CD4-positive, alpha-beta T cell (primary cell): ENCODE measurements around the gene ACVR1. TPM values are rescaled to one million over a fixed set of nuclear protein-coding genes. Genes with fewer than 3 reads are reported as not detected.

Experiments
- ATAC-seq: fragments of 200-7000 bp; cut with Tn5 transposase; one replicate; pipeline ENCODE4 v1.10.0; 2022; ENCODE audit warnings: mild to moderate bottlenecking; ENCODE audit not compliant: poor library complexity
- CTCF ChIA-PET: fragments of 350-600 bp; sonication (Branson Sonifier 250); formaldehyde crosslinking; loops from one replicate; lab custom pipeline; 2021; ENCODE audit warnings: antibody characterized with exemption, inconsistent platforms; lab: Charles Lee
- POLR2A ChIA-PET: fragments of 350-600 bp; sonication (Branson Sonifier 250); formaldehyde crosslinking; loops from one replicate; lab custom pipeline; 2021; ENCODE audit warnings: antibody characterized with exemption, inconsistent platforms; lab: Charles Lee
- DNase-seq, 14 experiments: peaks; one replicate each; pipeline ENCODE4 v3.0.0-alpha.2; 2013 to 2020; ENCODE audit warnings: mixed read lengths in 2 of 14
- H3K27ac ChIP-seq, 2 donors: one replicate each; pipeline versions ENCODE4 v1.5.1 to v1.7.0; 2013; ENCODE audit warnings: low read length in 2 of 2, low read depth in 1 of 2, mild to moderate bottlenecking in 1 of 2
- H3K27me3 ChIP-seq, 2 experiments: 1 replicate in 1 of 2; 2 replicates in 1 of 2; pipeline versions ENCODE4 v1.6.1 to v1.7.0; 2013; ENCODE audit warnings: low read length in 2 of 2, control low read depth in 1 of 2, mild to moderate bottlenecking in 1 of 2, moderate library complexity in 1 of 2; ENCODE audit not compliant: insufficient read depth in 2 of 2, control insufficient read depth in 1 of 2
- H3K36me3 ChIP-seq: one replicate; pipeline ENCODE4 v1.6.1; 2013; ENCODE audit warnings: low read length, control low read depth; ENCODE audit not compliant: insufficient read depth
- H3K4me1 ChIP-seq: one replicate; pipeline ENCODE4 v1.6.1; 2013; ENCODE audit warnings: low read length, control low read depth; ENCODE audit not compliant: insufficient read depth
- H3K4me3 ChIP-seq: one replicate; pipeline ENCODE4 v1.5.1; 2013; ENCODE audit warnings: mild to moderate bottlenecking, low read length, moderate library complexity
- H3K9me3 ChIP-seq, 2 experiments: 1 replicate in 1 of 2; 2 replicates in 1 of 2; pipeline versions ENCODE4 v1.6.1 to v1.7.0; 2013; ENCODE audit warnings: low read length in 2 of 2, mild to moderate bottlenecking in 2 of 2, control low read depth in 1 of 2, moderate library complexity in 1 of 2; ENCODE audit not compliant: control insufficient read depth in 1 of 2, insufficient read depth in 1 of 2
- H3K27ac Mint-ChIP-seq: one replicate; pipeline ENCODE4 v1.8.0; 2020; ENCODE audit warnings: mixed read lengths
- H3K27me3 Mint-ChIP-seq: one replicate; pipeline ENCODE4 v1.8.0; 2021; ENCODE audit warnings: mixed read lengths
- H3K36me3 Mint-ChIP-seq: one replicate; pipeline ENCODE4 v1.8.0; 2021; ENCODE audit warnings: low read depth, mixed read lengths
- H3K4me1 Mint-ChIP-seq: one replicate; pipeline ENCODE4 v1.8.0; 2021; ENCODE audit warnings: low read depth, mixed read lengths
- H3K4me3 Mint-ChIP-seq: one replicate; pipeline ENCODE4 v1.8.0; 2020; ENCODE audit warnings: mild to moderate bottlenecking, mixed read lengths
- H3K9me3 Mint-ChIP-seq: one replicate; pipeline ENCODE4 v1.8.0; 2020; ENCODE audit warnings: mixed read lengths
- intact Hi-C, 2 experiments: fragments of 100-400 bp; cut with DNase I in 1 of 2; cut with micrococcal nuclease in 1 of 2; formaldehyde crosslinking; loops; one replicate each; pipeline versions ENCODE4 v1.15.1 to v1.9.0; 2023 to 2025; cut with DNase I, micrococcal nuclease
- total RNA-seq, 174 experiments: library from RNA in 2 of 174; stranded (reverse) in 2 of 174; gene quantifications; one replicate each; pipeline ENCODE4 v1.2.3 and lab custom pipeline; 2021 to 2026
- TF ChIP-seq, protein P1 (sequence below): fragments of 200-600 bp; IDR thresholded peaks from one replicate; pipeline ENCODE4 v1.8.0; 2022; ENCODE audit warnings: antibody characterized with exemption, mild to moderate bottlenecking

Gene ACVR1
- total RNA-seq, 2 experiments from 2014 or later: 14.3 to 16.7 TPM

DNA sequence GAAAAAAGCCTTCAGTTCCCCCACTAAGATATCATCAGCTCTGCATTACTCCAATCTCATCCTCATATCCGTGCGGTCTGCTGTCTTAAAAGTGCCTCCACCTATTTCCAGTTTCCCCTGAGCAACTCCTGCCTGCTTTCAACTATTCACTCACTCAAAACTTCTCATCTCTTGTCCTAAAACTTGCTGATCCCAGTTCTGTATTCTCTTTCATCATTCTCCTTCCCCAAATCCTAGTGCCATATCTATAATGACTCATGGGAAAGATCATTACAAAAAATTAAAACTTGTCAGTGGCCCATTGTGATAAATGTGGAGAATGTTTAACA is 20.0 kb downstream of the ACVR1 start:
- intact Hi-C loops: no loop called here
- H3K9me3 Mint-ChIP-seq: no peaks in the 10 kb centered on the region

DNA sequence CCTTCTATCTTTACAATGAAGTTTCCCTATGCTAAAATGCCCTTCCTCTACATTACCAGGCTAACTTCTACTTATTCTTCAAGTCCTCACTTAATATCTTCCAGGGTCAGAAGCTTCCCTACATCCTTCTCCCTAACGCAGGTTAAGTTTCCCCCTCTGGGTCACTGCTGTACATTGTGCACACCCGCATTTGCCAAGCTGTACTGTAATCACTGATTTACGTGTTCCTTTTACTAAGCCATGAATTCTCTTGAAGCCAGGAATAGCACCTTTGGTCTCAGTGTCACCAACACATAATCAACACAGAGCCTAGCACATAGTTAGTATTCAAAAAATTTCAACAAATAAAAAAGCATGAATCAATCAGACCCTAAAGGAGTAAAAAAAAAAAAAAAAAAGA is 22.3 kb downstream of the ACVR1 start:
- no peak for DNase-seq
- H3K4me1 ChIP-seq: no peaks in the 10 kb centered on the region
- ATAC-seq: no peak
- Mint-ChIP-seq H3K4me3 (no peak overlapping the region), H3K4me1 (peaks cover 23% of the 10 kb centered on the region), H3K9me3 (no peaks in the 10 kb centered on the region), H3K27ac (no peak overlapping the region), H3K27me3 (no peaks in the 10 kb centered on the region), H3K36me3 (peaks cover 58% of the 10 kb centered on the region)
- TF ChIP-seq, protein P1, sequence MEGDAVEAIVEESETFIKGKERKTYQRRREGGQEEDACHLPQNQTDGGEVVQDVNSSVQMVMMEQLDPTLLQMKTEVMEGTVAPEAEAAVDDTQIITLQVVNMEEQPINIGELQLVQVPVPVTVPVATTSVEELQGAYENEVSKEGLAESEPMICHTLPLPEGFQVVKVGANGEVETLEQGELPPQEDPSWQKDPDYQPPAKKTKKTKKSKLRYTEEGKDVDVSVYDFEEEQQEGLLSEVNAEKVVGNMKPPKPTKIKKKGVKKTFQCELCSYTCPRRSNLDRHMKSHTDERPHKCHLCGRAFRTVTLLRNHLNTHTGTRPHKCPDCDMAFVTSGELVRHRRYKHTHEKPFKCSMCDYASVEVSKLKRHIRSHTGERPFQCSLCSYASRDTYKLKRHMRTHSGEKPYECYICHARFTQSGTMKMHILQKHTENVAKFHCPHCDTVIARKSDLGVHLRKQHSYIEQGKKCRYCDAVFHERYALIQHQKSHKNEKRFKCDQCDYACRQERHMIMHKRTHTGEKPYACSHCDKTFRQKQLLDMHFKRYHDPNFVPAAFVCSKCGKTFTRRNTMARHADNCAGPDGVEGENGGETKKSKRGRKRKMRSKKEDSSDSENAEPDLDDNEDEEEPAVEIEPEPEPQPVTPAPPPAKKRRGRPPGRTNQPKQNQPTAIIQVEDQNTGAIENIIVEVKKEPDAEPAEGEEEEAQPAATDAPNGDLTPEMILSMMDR: no peak
- ChIA-PET CTCF (interaction anchor here (1.7 kb wide), 1 partner anchor 32 kb away, joined by 4 read pairs; no protein-coding TSS in a partner anchor), POLR2A (interaction anchor here (0.9 kb wide), 1 partner anchor 22 kb away, joined by 3 read pairs; the partner anchor contains the start of gene ACVR1)
- no peaks in the 10 kb centered on the region for H3K27me3 ChIP-seq
- no peaks in the 10 kb centered on the region for H3K9me3 ChIP-seq
- H3K4me3 ChIP-seq: no peak overlapping the region
- H3K27ac ChIP-seq: no peak overlapping the region
- intact Hi-C loops: loop anchor here in 1 of 2 experiments (5.0 kb wide), 1 partner anchor 63 kb away; no protein-coding TSS in a partner anchor
- peaks cover 4% of the 10 kb centered on the region for H3K36me3 ChIP-seq

More for the DNA sequence above, 20.0 kb downstream of the ACVR1 start:
- Mint-ChIP-seq H3K27me3 (no peaks in the 10 kb centered on the region), H3K4me1 (peaks cover 24% of the 10 kb centered on the region), H3K36me3 (peaks cover 53% of the 10 kb centered on the region), H3K4me3 (no peak overlapping the region), H3K27ac (no peak overlapping the region)
- Histone ChIP-seq H3K9me3 (no peaks in the 10 kb centered on the region), H3K27me3 (no peaks in the 10 kb centered on the region), H3K27ac (no peak overlapping the region), H3K4me3 (no peak overlapping the region), H3K4me1 (no peaks in the 10 kb centered on the region), H3K36me3 (peaks cover 5% of the 10 kb centered on the region)
- TF ChIP-seq, protein P1: no peak
- ATAC-seq (no peak), DNase-seq (no peak)
- ChIA-PET CTCF (no interaction called here), POLR2A (interaction anchor here (0.7 kb wide), 1 partner anchor 301 kb away, joined by 4 read pairs; no protein-coding TSS in a partner anchor)

DNA sequence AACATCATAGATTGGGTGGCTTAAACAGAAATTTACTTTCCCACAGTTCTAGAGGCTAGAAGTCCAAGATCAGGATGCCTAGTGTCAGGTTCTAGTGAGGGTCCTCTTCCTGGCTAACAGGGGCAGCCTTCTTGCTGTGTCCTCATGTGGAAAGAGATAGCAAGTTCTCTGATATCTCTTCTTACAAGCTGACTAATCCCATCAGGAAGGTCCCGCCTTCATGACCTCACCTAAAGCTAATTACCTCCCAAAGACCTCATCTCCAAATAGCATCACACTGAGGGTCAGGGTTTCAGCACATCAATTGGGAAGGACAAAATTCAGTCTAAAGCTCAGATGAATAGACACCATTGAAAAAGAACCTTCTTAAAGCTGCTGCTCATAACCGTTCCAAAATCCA is 22.9 kb downstream of the ACVR1 start:
- no peak overlapping the region for H3K4me3 ChIP-seq
- ATAC-seq: no peak
- intact Hi-C loops: loop anchor here in 1 of 2 experiments (5.0 kb wide), 1 partner anchor 64 kb away; no protein-coding TSS in a partner anchor
- H3K27me3 ChIP-seq: no peaks in the 10 kb centered on the region
- H3K4me1 ChIP-seq: peaks cover 1% of the 10 kb centered on the region
- no peak overlapping the region for H3K4me3 Mint-ChIP-seq
- TF ChIP-seq, protein P1: no peak
- DNase-seq: no peak
- no peaks in the 10 kb centered on the region for H3K27me3 Mint-ChIP-seq
- ChIA-PET CTCF (interaction anchor here (1.7 kb wide), 1 partner anchor 31 kb away, joined by 4 read pairs; no protein-coding TSS in a partner anchor), POLR2A (interaction anchor here (0.9 kb wide), 1 partner anchor 23 kb away, joined by 3 read pairs; the partner anchor contains the start of gene ACVR1)
- no peak overlapping the region for H3K27ac Mint-ChIP-seq
- no peak overlapping the region for H3K27ac ChIP-seq
- no peaks in the 10 kb centered on the region for H3K9me3 Mint-ChIP-seq
- peaks cover 23% of the 10 kb centered on the region for H3K4me1 Mint-ChIP-seq
- H3K36me3 ChIP-seq: no peaks in the 10 kb centered on the region
- peaks cover 62% of the 10 kb centered on the region for H3K36me3 Mint-ChIP-seq
- H3K9me3 ChIP-seq: no peaks in the 10 kb centered on the region
